HG03442 (cell line): ENCODE measurements around the gene ERICH6B.
"Not testable (repeated sequence)": the region's sequence is repeated elsewhere in the genome, so short reads cannot be mapped to it uniquely, and the experiment has no call there.

Source experiments
- ATAC-seq: cut with Tn5 transposase; IDR thresholded peaks from one replicate; pipeline ENCODE4 v1.9.1; 2021; ENCODE audit warnings: mild to moderate bottlenecking, moderate library complexity; ENCODE audit not compliant: unreplicated experiment

ERICH6B gene

DNA sequence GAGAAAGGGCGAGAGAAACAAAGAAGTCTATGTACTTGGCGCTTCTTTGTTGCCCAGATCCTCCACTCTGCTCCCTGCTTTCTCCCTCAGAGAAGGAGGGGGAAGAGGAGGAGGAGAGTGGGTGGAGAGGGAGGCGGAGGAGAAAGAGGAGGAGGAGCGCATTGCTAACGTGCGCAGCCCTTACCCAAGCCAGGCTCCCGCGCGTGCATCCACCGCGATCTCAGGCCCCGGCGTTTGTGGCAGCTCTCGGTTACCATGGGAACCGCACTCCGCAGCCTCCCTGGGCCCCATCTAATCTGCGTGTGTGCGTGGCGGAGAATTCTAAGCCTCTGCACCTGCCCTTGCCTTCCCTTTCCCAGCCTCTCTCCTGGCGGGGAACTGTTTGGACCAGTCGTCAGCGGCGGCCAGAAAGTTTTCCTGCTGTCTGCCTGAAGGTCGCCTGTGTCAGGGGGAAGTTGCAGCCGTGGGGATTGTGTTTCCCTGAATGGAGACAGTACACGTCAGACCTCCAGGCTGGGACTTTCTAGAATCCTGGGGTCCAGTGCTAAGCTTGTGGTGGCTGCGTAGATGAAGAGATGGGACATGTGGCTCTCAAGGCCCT, at the start of gene ERICH6B:
TSS of gene ERICH6B (minus strand) at position 239 of the 601 bp plus-strand sequence. CDS start 18,734 bp downstream, outside the sequence.
- no peak for ATAC-seq

DNA sequence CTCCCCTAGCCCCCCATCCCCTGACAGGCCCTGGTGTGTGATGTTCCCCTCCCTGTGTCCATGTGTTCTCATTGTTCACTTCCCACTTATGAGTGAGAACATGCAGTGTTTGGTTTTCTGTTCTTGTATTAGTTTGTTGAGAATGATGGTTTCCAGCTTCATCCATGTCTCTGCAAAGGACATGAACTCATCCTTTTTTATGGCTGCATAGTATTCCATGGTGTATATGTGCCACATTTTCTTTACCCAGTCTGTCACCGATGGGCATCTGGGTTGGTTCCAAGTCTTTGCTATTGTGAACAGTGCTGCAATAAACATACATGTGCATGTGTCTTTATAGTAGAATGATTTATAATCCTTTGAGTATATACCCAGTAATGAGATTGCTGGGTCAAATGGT, 47.4 kb upstream of the ERICH6B start:
- not testable (repeated sequence) for ATAC-seq

DNA sequence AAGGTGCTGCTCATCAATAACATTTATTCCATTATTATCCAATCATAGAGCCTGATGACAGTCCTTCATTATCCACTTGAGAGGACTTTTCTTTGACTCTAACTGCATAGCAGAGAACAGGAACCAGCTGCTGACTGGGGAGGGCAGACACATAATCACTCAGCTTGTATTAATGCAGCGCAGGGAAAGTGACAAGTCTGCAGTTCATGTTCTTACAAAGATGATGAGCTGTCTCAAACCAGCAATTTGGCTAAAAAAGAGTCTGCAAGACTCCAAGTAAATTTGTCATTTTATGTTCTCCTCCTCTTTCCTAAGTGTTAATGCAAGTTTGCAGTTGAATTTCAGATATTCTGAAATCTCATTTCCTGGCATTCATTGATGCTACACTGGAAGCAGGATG, 46.6 kb upstream of the ERICH6B start:
- ATAC-seq: no peak

DNA sequence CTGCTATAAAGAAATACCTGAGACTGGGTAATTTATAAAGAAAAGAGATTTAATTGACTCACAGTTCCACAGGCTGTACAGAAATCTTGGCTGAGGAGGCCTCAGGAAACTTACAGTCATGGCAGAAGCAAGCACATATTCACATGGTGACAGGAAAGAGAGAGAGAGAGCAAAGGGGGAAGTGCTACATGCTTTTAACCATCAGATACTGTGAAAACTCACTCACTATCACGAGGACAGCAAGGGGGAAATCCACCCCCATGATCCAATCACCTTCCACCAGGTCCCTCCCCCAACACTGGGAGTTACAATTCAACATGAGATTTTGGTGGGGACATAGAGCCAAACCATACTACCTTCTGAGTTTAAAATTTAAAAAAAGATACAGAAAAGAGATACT, 44.9 kb upstream of the ERICH6B start:
- not testable (repeated sequence) for ATAC-seq

DNA sequence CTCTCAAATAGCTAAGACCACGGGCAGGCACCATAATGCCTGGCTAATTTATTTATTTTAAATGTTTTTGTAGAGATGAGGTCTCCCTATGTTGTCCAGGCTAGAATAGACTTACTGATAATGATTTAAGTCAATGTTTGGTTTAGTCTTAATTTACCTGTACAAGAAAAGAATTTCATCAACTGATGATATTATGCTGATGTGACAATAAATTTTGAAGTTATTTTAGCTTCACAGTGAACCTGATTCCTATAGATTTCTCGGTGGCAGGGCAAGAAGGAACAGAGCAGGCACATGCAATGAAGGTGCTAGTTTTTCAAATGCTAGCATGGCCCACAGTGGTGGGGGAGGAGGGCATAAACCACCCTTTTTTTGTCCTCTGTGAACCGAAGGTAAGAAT, 44.0 kb upstream of the ERICH6B start:
- no peak for ATAC-seq

DNA sequence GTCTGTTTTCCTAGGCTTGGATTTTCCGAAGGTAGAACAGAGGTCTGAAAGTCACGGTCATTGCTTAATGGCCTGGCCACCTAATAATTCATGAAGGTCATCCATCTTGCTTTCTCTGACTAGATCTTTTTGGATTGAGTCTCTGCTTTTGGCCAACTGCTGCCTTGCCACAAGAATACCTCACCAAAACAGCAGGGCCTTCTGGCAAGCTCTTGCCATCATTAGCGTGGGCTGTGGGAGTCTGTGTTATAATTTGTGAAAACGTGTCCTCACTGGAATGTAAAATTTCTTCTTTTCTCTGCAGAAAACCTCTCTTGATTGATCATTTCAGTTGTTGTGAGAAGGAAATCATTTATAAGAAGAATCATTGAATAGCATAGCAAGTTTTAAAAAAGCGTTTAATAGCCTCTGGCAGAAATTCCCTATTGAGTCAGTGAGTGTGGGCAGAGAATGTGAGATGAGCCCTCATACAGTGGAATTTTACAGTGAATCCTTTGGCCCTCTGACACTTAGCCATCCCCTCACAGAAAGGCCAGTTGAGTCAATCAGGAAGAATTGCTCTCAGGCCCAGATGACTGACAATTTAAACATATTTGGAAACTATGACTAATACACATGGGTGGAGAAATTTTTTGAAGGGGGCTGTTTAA, 43.2 kb upstream of the ERICH6B start:
- ATAC-seq: no peak

DNA sequence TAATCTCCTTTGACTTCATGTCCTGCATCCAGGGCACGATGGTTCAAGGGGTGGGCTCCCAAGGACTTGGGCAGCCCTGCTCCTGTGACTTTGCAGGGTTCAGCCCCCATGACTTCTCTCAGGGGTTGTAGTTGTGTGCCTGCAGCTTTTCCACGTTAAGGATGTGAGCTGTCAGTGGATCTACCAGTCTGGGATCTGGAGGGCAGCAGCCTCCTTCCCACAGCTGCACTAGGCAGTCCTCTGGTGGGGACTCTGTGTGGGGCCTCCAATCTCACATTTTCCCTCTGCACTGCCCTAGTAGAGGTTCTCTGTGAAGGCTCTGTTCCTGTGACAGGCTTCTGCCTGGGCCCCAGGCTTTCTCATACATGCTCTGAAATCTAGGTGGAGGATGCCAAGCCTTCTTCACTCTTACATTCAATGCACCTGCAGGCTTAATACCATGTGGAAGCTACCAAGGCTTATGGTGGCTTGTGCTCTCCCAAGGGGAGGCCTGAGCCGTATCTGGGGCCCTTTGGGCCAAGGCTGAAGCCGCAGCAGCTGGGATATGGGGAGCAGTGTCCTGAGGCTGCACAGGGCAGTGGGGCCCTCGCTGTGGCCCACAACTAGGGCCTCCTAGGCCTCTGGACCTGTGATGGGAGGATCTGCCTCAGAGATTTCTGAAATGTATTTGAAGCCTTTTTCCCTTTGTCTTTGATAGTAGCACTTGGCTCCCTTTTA, 39.3 kb upstream of the ERICH6B start:
- ATAC-seq: no peak

DNA sequence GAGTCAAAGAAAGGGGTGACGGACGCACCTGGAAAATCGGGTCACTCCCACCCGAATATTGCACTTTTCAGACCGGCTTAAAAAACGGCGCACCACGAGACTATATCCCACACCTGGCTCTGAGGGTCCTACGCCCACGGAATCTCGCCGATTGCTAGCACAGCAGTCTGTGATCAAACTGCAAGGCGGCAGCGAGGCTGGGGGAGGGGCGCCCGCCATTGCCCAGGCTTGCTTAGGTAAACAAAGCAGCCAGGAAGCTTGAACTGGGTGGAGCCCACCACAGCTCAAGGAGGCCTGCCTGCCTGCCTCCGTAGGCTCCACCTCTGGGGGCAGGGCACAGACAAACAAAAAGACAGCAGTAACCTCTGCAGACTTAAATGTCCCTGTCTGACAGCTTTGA, 29.7 kb upstream of the ERICH6B start:
- ATAC-seq: not testable (repeated sequence)

DNA sequence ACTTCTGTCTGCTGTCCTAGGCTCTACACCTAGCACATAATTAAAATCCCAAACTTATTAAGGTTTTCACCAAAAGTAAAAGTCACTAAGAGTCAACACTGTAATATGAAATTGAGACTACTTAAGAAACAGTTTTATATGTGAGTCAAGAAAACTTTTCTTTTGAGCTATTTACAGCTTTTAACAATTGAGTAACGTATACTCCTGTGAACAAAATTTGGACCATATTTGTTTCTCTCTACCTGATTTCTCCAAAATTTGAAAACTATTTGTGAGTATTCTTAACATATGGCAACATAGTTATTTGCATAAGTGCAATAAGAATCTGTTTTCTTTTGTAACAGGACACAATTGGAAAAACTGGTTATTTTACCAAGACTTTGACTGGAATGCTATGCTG, 26.6 kb upstream of the ERICH6B start:
- not testable (repeated sequence) for ATAC-seq

DNA sequence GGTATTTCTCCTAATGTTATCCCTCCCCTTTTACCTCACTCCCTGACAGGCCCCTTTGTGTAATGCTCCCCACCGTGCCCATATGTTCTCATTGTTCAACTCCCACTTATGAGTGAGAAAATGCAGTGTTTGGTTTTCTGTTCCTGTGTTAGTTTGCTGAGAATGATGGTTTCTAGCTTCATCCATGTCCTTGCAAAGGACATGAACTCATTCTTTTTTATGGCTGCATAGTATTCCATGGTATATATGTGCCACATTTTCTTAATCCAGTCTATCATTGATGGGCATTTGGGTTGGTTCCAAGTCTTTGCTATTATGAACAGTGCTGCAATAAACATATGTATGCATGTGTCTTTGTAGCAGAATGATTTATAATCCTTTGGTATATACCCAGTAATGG, 19.8 kb upstream of the ERICH6B start:
- ATAC-seq: not testable (repeated sequence)

DNA sequence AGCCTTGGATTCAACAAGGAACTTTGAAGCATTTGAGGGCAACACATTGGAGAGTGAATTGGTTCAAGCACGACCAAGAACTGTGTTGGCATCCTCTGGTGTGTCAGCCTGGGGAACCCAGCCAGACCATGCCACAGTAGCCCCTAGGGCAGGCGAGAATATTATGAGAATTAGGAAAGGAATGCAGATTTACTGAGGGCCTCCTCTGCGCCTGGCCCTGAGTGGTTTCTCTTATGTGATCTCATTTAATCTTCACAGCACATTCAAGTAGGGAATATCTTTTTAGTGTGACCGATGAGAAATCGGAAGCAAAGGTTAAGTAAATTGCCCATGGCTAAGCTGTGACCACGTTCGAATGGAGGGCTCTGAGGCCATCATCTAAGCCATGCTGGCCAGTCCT, 15.3 kb upstream of the ERICH6B start:
- no peak for ATAC-seq

DNA sequence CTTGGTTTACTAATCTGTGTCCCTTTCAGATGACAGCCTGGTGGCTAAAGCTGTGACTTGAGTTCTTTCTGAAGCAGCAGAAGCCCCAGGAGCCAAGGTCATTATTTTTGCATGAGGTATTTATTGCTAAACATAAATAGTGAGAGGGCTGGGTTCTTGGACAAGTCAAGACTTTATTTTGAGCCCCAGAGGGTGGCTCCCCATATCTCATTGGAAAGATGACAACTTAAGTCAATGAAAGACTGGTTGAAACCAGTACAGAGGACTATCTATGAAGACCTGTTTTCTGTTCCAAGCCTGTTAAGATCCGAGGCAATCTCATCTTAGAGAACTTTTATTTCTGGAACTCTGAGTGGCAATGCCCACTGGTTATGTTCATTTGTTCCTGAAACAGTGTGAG, 14.4 kb upstream of the ERICH6B start:
- ATAC-seq: no peak

DNA sequence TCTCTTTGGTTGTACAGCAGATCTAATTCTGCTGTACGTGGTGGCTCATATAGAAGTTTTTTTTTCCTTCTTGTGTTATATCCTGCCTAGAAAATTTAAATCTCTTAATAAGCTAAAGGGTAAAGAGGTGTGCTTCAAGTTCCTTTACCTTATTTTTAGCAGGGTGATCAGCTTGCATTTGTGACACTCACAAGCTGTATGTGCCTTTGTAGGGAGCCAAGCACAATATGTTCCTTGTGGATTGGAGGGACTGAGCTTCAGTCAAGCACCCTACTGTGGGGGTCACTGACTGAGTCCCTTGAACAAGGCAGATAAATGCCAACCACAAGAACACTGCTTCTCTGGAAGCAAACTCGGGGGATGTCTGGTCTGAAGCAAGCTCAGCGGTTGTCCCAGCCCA, 12.6 kb upstream of the ERICH6B start:
- ATAC-seq: no peak

DNA sequence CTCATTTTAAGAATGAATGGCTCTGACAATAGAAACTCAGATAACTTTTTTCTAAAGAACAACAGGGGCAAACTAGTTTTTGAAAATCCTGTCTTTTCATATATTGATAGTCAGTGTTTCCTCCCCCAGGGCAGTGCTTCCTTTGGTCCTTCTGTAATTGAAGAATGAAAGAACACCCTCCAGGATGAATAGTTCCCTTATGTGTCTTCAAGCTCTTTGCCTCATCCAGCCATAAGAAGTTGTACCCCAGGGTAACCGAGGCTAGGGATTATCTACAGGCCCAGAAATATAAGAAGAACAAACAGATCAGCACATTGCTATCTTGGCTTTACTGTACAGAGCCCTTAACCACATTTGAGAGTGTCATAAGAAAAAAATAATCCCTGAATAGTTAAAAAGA, 12.1 kb upstream of the ERICH6B start:
- no peak for ATAC-seq

DNA sequence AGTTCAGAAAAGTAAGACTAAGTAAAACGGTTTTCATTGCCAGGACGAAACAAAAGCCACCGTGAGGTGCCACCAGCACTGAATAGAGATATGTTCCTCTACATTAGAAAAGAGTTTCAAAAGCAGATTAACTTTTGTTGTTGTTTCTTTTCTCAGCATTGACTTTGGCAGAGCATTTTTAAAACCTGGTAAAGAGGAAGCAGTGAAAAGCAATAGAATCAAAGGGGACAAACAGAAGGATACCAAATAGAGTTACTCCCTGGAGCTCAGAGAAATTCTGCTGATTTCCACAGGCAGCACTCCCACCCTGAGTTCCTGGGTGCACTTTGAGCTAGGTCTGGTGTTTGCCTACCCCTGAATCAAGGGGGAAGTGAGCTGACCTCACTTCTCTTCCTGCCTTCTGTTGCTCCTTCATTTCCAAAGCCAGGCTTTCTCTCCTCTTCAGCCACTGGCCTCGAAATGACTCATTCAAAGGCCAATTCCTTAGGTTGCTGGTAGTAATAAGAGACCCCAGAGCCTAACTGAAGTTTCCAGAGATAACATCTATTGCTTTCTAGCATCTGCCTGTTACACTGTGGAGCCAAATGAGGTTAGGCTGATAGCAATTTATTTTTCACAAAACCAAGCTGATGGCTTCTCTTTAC, 11.3 kb upstream of the ERICH6B start:
- ATAC-seq: no peak

DNA sequence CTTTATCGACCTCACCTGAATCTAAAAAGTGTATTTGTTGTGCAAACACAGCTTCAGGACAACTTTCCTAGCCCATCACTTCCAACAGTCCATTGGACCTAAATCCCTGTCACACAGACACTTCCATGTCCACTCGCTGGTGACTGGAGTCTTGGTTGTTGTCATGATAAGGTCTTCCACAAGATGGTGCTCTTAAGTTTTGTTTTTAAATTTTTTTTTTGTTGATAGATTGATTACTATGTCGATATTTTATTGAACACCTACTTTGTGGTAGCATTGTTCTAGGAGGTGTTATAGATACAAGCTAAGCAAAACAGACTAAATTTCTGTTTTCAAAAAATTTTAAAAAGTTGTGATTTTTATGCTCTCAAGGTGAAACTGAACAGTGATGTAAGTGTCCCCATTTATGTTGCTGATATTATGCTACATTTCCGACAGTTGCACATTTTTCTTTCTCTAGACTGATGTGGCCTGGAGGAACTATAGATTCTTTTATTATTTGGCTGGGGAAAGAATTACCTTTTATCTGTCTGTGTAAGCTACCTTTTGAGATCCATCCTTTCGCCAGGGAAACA, 8.1 kb upstream of the ERICH6B start:
- no peak for ATAC-seq

DNA sequence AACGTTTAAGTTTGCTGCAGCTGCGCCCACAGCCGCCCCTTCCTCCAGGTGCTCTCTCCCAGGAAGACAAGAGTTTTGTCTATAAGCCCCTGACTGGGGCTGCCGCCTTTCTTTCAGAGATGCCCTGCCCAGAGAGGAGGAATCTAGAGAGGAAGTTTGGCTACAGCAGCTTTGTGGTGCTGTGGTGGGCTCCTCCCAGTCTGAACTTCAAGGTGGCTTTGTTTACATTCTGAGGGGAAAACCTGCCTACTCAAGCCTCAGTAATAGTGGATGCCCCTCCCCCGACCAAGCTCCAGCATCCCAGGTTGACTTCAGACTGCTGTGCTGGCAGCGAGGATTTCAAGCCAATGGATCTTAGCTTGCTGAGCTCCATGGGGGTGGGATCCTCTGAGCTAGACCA, 6.4 kb upstream of the ERICH6B start:
- ATAC-seq: no peak

DNA sequence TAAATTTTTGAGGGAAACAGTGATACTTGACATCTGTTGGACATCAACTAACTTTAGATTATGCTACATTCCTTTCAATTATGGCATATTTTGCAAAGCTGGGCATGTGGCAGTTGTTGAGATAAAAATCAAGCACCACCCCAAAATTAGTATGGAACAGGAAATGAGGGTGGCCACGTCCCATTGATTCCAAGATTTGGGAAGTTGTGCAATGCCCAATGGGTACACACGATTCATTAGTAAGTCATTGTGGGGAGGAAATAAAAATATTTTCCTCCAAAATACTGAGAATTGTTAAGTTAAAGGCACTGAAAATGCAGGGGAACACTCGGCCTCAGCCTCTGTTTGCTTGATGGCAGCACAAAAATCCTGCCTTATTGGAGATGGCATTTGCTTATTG, 7.6 kb downstream of the ERICH6B start:
- ATAC-seq: no peak

DNA sequence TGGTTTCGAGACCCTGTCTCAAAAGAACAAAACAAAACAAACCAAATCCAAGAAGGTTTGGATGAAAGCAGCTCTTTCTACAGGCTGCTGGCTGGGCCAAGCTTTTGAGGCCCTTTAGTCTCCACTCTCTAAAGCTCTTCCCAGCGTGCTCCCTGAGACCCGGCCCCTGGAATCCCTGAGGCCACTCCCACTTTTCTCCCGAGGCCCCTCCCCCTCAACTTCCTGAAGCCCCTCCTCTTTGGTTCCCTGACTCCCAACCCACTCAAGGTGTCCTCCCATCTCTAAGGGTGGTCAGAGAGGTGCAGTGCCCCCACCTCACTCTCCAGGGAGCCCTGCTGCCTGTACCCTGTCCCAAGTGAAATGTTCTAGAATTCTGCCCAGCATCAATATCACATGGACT, 10.6 kb downstream of the ERICH6B start:
- no peak for ATAC-seq

DNA sequence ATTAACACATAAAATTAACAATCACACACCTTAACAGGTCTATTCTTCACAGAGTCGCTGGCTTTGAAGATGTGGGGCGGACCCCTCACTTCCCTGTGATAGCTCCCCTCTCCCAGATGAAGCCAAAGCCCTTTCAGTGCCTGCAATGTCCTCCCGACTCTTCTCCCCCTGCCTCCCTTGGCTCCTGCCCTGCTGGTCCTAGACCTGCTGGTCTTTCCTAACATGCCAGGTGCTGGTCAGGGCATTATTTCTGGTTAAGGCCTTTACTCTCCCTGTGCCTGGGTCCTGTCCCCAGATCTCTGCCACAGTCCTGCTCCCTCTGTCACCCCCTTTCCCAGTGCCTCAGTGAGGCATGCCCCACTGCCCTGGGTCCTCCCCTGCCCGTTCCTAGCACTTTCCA, 12.2 kb downstream of the ERICH6B start:
- no peak for ATAC-seq
